Activated B cell treated with CpG ODN at 0.5 μM for 24 hours (primary cell): ENCODE results near the gene PDE1C. TPM values are rescaled to one million over a fixed set of nuclear protein-coding genes. Genes with fewer than 3 reads are reported as not detected.

Source experiments
- ATAC-seq: fragments of 200-7000 bp; cut with Tn5 transposase; one replicate; pipeline ENCODE4 v1.10.0; 2021; ENCODE audit warnings: low read depth, mild to moderate bottlenecking, moderate library complexity
- CTCF ChIA-PET: fragments of 350-600 bp; sonication (Branson Sonifier 250); formaldehyde crosslinking; loops from one replicate; lab custom pipeline; 2021; ENCODE audit warnings: antibody characterized with exemption; lab: Charles Lee
- POLR2A ChIA-PET: fragments of 350-600 bp; sonication (Branson Sonifier 250); formaldehyde crosslinking; loops from one replicate; lab custom pipeline; 2021; ENCODE audit warnings: antibody characterized with exemption; lab: Charles Lee
- DNase-seq: peaks from one replicate; pipeline ENCODE4 v3.0.0; 2022
- H3K27ac Mint-ChIP-seq: one replicate; pipeline ENCODE4 v1.8.0; 2020; ENCODE audit warnings: mixed read lengths
- H3K27me3 Mint-ChIP-seq: one replicate; pipeline ENCODE4 v1.8.0; 2021; ENCODE audit warnings: mixed read lengths
- H3K36me3 Mint-ChIP-seq: one replicate; pipeline ENCODE4 v1.8.0; 2021; ENCODE audit warnings: low read depth, mixed read lengths
- H3K4me1 Mint-ChIP-seq: one replicate; pipeline ENCODE4 v1.8.0; 2021; ENCODE audit warnings: mixed read lengths
- H3K4me3 Mint-ChIP-seq: one replicate; pipeline ENCODE4 v1.8.0; 2020; ENCODE audit warnings: mild to moderate bottlenecking, mixed read lengths
- H3K9me3 Mint-ChIP-seq: one replicate; pipeline ENCODE4 v1.8.0; 2020; ENCODE audit warnings: mixed read lengths
- intact Hi-C: fragments of 100-400 bp; cut with micrococcal nuclease; formaldehyde crosslinking; loops from one replicate; pipeline ENCODE4 v1.15.1; 2024
- total RNA-seq: library from RNA; stranded (reverse); gene quantifications from 2 replicates; pipeline ENCODE4 v1.2.3, GENCODE V29; 2022
- TF ChIP-seq, protein P1 (sequence below): fragments of 200-600 bp; IDR thresholded peaks from one replicate; pipeline ENCODE4 v1.8.0; 2022; ENCODE audit warnings: antibody characterized with exemption, mild to moderate bottlenecking

The PDE1C gene
- total RNA-seq, 1 donor from 2014 or later = not detected

DNA sequence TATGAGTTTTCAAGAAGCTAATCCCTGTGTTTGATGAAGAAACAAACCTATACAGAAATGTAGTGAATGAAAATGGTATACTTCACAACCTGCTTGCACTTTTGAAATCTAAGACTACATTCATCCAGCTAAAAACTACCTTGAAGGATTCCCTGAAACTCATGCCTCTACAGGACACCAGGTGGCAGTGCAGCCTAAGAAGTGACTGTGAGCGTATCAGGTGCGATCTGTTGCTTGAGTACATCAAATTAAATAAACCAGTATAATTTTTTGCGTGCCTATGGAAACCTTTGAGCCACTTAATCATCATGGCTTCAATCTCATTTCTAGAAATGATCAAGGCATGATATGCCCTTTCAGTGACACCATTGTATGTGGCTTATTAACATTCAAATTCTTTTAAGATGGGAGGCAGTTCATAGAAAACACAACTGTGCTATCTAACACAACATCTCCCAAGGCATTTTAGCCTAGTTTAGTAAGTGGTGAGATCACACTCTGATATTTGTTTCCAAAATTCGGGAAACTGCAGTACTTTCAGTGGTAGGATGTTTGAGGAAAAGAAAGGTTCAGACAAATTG is 325.8 kb downstream of the PDE1C start:
- ChIA-PET CTCF (interaction anchor here (1.0 kb wide), 1 partner anchor 604 kb away, joined by 3 read pairs; no protein-coding TSS in a partner anchor), POLR2A (no interaction called here)
- intact Hi-C loops = loop anchor here (5.0 kb wide), 1 partner anchor 318 kb away; no protein-coding TSS in a partner anchor
- Mint-ChIP-seq H3K4me3 (no peak overlapping the region), H3K36me3 (no peaks in the 10 kb centered on the region), H3K9me3 (no peaks in the 10 kb centered on the region), H3K27ac (no peak overlapping the region), H3K27me3 (peaks cover 2% of the 10 kb centered on the region), H3K4me1 (no peaks in the 10 kb centered on the region)
- TF ChIP-seq, protein P1, sequence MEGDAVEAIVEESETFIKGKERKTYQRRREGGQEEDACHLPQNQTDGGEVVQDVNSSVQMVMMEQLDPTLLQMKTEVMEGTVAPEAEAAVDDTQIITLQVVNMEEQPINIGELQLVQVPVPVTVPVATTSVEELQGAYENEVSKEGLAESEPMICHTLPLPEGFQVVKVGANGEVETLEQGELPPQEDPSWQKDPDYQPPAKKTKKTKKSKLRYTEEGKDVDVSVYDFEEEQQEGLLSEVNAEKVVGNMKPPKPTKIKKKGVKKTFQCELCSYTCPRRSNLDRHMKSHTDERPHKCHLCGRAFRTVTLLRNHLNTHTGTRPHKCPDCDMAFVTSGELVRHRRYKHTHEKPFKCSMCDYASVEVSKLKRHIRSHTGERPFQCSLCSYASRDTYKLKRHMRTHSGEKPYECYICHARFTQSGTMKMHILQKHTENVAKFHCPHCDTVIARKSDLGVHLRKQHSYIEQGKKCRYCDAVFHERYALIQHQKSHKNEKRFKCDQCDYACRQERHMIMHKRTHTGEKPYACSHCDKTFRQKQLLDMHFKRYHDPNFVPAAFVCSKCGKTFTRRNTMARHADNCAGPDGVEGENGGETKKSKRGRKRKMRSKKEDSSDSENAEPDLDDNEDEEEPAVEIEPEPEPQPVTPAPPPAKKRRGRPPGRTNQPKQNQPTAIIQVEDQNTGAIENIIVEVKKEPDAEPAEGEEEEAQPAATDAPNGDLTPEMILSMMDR = no peak
- peak; percentile 57 for ATAC-seq
- DNase-seq = no peak

DNA sequence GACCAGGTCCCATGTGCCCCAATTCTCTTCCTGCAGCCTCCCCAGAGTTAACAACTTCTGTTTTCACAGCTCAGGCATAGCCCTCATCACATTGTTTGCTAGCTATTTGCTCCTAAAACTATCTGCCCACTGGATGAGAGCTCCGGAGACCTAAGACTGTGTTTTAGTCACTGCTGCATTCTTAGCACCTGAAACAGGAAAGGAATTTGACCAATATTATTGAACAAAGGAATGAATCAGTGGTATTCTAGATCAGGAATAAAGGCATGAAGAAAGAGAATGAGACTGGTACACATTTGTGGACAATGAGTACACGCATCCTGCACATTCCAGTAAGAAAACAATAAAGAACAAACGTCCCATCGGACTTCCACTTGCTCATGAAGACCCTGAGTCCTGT is 328.4 kb downstream of the PDE1C start:
- TF ChIP-seq, protein P1 = no peak
- peaks cover 2% of the 10 kb centered on the region for H3K27me3 Mint-ChIP-seq
- no peak overlapping the region for H3K27ac Mint-ChIP-seq
- DNase-seq (no peak), ATAC-seq (no peak)
- no peaks in the 10 kb centered on the region for H3K4me1 Mint-ChIP-seq
- H3K36me3 Mint-ChIP-seq = no peaks in the 10 kb centered on the region
- CTCF ChIA-PET = no interaction called here
- H3K4me3 Mint-ChIP-seq = no peak overlapping the region
- no peaks in the 10 kb centered on the region for H3K9me3 Mint-ChIP-seq
- POLR2A ChIA-PET = no interaction called here
- intact Hi-C loops = loop anchor here (5.0 kb wide), 1 partner anchor 320 kb away; no protein-coding TSS in a partner anchor

DNA sequence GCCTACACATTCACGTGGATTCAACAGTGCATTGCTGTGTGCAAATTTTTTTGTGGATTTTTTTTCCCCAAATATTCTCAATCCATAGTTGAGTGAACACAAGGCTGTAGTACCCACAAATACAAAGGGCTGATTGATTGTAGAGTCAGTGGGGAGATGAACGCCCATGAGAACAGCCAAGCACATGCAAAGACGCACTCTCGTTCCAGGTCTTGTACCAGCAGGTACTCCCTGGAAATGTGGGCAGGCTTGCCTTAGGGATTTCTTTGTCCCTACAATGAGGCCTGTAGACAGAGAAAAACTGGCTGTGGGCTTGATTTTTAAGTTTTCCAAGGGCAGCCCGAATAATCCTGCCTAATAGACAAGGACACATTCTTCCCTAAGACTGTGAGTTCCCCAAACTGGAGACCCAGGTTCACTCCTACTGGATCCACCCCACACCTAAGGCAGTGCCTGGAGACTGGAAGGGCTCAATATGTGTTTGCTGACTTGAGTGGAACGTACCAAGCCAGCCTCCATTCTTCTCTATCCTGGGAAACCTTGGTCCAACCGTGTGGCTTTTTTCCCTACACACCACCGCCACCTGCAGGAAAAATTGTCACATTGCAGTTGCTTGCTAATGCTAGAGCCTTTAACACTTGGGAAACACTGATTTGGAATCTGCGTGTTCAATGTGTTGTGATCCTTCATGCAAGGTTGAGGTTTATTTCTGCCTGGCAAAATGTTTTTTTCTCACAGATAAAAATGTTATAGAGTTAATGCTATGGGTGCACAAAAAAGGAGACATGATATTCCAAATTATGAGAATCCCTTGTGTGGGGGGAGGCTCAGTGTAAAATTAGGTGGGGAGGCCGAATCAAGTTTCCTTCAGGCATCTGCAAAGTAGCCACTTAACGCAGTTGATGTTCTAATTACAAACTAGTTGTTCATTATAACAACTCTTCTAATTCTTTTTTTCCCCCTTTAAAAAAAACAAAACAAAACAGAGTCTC is 333.9 kb downstream of the PDE1C start:
- Mint-ChIP-seq H3K27me3 (no peaks in the 10 kb centered on the region), H3K9me3 (no peaks in the 10 kb centered on the region), H3K27ac (no peak overlapping the region), H3K4me3 (no peak overlapping the region), H3K36me3 (no peaks in the 10 kb centered on the region), H3K4me1 (no peaks in the 10 kb centered on the region)
- POLR2A ChIA-PET = no interaction called here
- DNase-seq (no peak), ATAC-seq (no peak)
- TF ChIP-seq, protein P1 = no peak
- intact Hi-C loops = loop anchor here (2.0 kb wide), 1 partner anchor 753 kb away; no protein-coding TSS in a partner anchor
- CTCF ChIA-PET = interaction anchor here (1.0 to 2.5 kb wide), 4 partner anchors 88 to 602 kb away, joined by 3 to 8 read pairs (median 7); no protein-coding TSS in a partner anchor

DNA sequence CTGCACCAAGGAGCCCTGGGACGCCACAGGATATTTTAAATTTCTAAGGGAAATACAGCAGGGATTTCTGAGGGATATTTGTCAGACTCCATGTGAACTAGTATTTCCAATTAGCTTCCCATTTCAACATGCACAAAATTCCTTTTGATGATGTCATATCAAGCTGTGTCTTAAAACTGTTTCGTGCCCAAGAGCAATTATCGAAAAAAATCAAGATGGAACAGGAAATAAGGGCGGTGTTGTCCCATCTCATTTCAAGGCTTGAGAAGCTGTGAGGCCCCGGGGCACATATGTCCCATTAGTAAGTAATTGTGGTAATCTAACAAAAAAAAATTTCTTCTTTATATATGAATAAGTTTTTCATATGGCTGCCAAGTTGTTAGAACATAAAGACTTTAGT is 335.8 kb downstream of the PDE1C start:
- POLR2A ChIA-PET = no interaction called here
- H3K4me1 Mint-ChIP-seq = no peaks in the 10 kb centered on the region
- no peaks in the 10 kb centered on the region for H3K36me3 Mint-ChIP-seq
- intact Hi-C loops = no loop called here
- CTCF ChIA-PET = interaction anchor here (1.5 kb wide), 2 partner anchors 11 to 600 kb away, joined by 3 read pairs; no protein-coding TSS in a partner anchor
- H3K27ac Mint-ChIP-seq = no peak overlapping the region
- no peaks in the 10 kb centered on the region for H3K27me3 Mint-ChIP-seq
- no peak for DNase-seq
- TF ChIP-seq, protein P1 = no peak
- no peak for ATAC-seq
- no peak overlapping the region for H3K4me3 Mint-ChIP-seq
- no peaks in the 10 kb centered on the region for H3K9me3 Mint-ChIP-seq
